Measurements from ENCODE around the gene EXOC4.
"Not testable (repeated sequence)": the region's sequence is repeated elsewhere in the genome, so short reads cannot be mapped to it uniquely, and the experiment has no call there.

EXOC4 gene

GRCh38 chr7:133619491-133619890 lies 366.6 kb downstream of the EXOC4 start:
- DNase-seq (ENCODE audit: low read depth in 2 of 2): no peak

GRCh38 chr7:133623721-133624120 lies 370.8 kb downstream of the EXOC4 start:
- no peak for DNase-seq (ENCODE audit: low read depth in 2 of 2)

- no peak for DNase-seq (ENCODE audit: low read depth in 2 of 2)
Measured at GRCh38 chr7:133625046-133625445, 372.2 kb downstream of the EXOC4 start.

- DNase-seq (ENCODE audit: low read depth in 2 of 2): no peak
Measured at GRCh38 chr7:133629701-133630100, 376.8 kb downstream of the EXOC4 start.

- no peak for DNase-seq (ENCODE audit: low read depth in 2 of 2)
Measured at GRCh38 chr7:133633055-133633454, 380.2 kb downstream of the EXOC4 start.

- no peak for DNase-seq (ENCODE audit: low read depth in 2 of 2)
Measured at GRCh38 chr7:133635541-133635940, 382.7 kb downstream of the EXOC4 start.

GRCh38 chr7:133638857-133639256 lies 386.0 kb downstream of the EXOC4 start:
- no peak for DNase-seq (ENCODE audit: low read depth in 2 of 2)

GRCh38 chr7:133641436-133641835 lies 388.6 kb downstream of the EXOC4 start:
- no peak for DNase-seq (ENCODE audit: low read depth in 2 of 2)

GRCh38 chr7:133642907-133643306 lies 390.0 kb downstream of the EXOC4 start:
- no peak for DNase-seq (ENCODE audit: low read depth in 2 of 2)

- not testable (repeated sequence) for DNase-seq (ENCODE audit: low read depth in 2 of 2)
Measured at GRCh38 chr7:133643652-133644051, 390.8 kb downstream of the EXOC4 start.

- DNase-seq (ENCODE audit: low read depth in 2 of 2): no peak
Measured at GRCh38 chr7:133645884-133646391, 393.1 kb downstream of the EXOC4 start.

GRCh38 chr7:133646472-133647315 lies 393.8 kb downstream of the EXOC4 start:
- DNase-seq (ENCODE audit: low read depth in 2 of 2): no peak

GRCh38 chr7:133649593-133649992 lies 396.7 kb downstream of the EXOC4 start:
- no peak for DNase-seq (ENCODE audit: low read depth in 2 of 2)

- no peak for DNase-seq (ENCODE audit: low read depth in 2 of 2)
Measured at GRCh38 chr7:133650069-133650468, 397.2 kb downstream of the EXOC4 start.

- DNase-seq (ENCODE audit: low read depth in 2 of 2): no peak
Measured at GRCh38 chr7:133650487-133651300, 397.8 kb downstream of the EXOC4 start.

GRCh38 chr7:133652547-133652946 lies 399.7 kb downstream of the EXOC4 start:
- DNase-seq (ENCODE audit: low read depth in 2 of 2): no peak

- DNase-seq (ENCODE audit: low read depth in 2 of 2): no peak
Measured at GRCh38 chr7:133654547-133654946, 401.7 kb downstream of the EXOC4 start.

- DNase-seq (ENCODE audit: low read depth in 2 of 2): no peak
Measured at GRCh38 chr7:133662276-133662675, 409.4 kb downstream of the EXOC4 start.

GRCh38 chr7:133662830-133663229 lies 410.0 kb downstream of the EXOC4 start:
- no peak for DNase-seq (ENCODE audit: low read depth in 2 of 2)

GRCh38 chr7:133664528-133664927 lies 411.6 kb downstream of the EXOC4 start:
- no peak for DNase-seq (ENCODE audit: low read depth in 2 of 2)

- DNase-seq (ENCODE audit: low read depth in 2 of 2): no peak
Measured at GRCh38 chr7:133668296-133669060, 415.6 kb downstream of the EXOC4 start.

- DNase-seq (ENCODE audit: low read depth in 2 of 2): no peak
Measured at GRCh38 chr7:133669061-133669455, 416.2 kb downstream of the EXOC4 start.
